ENCODE results near the gene SCRT2.
"Not testable (repeated sequence)": the region's sequence is repeated elsewhere in the genome, so short reads cannot be mapped to it uniquely, and the experiment has no call there.

Gene SCRT2

DNA sequence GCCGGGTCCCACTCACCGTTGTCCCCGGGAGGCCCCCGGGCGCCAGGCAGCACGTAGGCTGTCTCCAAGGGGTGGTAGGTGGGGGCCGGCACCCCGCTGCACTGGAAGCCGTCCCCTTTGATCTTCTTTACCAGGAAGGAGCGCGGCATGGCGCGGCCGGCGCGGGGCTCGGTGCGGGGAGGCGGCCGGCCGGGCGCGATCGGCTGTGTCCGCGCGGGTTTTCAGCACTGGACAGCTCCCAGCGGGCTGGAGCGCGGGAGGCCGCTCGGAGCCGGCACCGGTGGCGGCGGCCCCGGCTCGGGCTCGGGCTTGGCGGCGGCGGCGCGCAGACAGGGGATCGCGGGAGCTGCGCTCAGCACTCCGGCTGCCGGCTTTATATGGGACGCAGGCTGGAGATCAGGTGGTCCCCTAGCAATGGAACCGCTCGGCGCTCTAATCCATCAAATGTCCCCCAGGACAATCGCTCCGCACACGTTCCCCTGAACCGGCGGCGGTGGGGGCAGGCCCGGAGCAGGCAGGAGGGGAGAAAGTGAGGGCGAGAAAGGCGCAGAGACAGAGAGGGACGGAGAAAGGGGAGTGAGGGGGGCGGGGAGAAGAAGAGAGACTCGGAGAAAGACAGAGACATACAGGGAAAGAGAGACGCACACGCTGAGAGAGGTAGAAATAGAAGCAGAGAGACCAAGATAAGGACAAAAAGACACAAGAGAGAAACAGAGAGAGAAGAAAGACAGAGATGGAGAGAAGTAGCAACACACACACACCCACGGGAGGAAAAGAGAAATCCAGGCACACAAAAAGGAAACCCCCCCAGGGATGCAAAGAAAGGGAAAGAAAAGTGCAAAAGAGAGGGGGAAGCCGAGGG lies at the start of gene SCRT2:
SCRT2 (minus strand) TSS at position 350 of the 862 bp plus-strand sequence; CDS start at position 149, 201 bp downstream.
- DNase-seq, result peak; percentile 51

DNA sequence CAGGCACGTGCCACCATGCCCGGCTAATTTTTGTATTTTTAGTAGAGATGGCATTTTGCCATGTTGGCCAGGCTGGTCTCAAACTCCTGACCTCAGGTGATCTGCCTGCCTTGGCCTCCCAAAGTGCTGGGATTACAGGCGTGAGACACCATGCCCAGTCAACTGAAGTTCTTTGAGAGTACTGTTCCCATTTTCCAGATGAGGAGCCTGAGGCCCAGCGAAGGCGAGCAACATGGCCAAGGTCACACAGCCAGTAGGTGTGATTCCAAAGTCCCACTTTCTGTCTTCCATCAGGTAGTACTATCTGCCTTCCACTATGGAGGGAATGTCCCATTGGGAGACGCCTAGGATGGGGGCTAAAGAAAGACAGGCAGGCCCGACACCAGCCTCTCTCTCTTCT lies 49.2 kb upstream of the SCRT2 start:
- DNase-seq, result not testable (repeated sequence)

DNA sequence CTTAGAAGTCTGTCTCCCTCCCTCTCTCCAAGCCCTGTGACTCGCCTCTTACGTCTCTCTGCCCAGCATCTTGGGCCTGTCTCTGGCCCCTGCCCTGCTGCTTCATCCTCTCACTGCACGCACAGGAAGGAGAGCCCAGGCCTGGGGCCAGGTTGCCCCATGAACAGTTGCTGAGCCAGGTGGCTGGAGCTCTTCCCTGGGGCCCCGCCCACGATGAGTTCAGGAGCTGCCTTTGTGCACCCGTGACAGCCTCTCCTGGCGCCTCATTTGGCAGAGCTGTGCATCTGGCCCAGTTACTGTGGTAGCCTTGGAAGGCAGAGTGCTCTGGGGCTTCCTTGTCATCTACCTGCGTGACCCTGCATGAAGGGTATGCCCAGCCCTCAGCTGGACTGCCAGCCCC lies 48.2 kb upstream of the SCRT2 start:
- no peak for DNase-seq

DNA sequence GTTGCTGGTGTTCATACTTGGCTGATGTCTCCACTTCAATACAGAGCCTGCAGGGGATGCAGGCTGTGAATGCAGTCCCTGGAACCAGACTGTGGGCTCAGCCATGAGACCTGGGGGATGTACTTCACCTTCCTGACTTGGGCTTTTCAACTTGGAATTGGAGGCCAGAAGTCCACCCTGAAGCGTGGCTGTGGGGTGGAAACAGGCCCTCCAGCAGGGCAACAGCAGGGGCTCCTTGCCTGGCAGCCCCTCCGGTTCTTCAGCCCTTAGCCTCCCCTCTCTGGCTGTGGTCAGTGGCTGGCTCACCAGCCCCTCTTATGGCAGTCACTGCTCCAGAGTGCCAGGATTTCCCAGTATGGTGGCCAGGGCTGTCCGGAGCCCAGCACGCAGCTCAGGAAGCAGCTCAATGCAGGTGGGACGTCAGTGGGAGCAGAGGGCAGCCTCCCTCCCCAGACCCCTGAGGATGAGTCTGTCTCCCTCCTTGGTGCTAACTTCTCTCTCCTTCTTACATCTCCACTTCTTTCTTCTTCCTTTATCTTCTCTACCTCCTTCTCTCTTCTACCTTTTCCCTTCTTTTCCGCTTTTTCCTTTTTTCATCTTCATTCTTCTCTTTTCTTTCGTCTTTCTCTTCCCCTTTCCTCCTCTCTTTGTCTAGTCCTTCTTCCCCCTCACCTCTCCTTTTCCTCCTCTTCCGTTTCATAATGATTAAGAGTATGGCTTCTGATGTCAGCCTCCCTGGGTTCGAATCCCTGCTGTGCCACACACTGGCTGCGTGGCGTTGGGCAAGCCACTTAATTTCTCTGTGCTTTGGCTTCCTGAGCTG lies 47.4 kb upstream of the SCRT2 start:
- DNase-seq, result no peak

DNA sequence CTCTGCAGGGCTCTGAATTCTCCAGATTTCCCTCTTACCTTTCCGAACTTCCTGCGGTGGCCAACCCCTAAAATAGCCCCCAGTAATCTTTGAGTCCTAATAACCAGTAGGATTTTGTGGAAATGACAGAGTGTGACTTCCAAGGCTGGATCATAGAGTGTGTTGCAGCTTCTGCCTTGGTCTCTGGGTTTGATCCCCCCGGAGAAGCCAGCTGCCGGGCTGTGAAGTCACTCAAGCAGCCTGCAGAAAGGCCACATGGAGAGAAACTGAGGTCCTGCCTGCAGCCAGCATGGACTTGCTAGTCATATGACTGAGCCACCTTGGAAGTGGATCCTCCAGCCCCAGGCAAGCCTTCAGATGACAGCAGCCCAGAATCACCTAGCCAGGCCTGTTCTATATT lies 46.3 kb upstream of the SCRT2 start:
- DNase-seq, result no peak

DNA sequence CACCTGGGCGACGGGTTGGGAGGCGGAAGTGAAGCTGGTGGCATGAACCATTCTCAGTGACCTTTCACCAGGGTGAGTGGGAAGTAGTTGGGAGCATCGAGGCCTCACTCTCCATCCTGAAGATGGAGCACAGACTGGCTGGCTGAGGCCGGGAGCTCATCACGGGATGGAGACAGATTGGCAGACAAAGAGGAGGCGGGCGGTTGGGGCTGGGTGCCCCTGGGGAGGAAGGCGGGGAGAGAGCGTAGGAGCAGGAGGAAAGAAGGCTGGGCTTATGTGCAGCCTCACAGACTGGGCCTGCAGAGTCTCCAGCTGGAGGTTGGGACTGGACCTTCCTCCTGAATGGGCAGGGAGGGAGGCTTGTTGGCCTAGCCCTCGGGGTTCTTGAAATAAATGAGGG lies 44.2 kb upstream of the SCRT2 start:
- no peak for DNase-seq

DNA sequence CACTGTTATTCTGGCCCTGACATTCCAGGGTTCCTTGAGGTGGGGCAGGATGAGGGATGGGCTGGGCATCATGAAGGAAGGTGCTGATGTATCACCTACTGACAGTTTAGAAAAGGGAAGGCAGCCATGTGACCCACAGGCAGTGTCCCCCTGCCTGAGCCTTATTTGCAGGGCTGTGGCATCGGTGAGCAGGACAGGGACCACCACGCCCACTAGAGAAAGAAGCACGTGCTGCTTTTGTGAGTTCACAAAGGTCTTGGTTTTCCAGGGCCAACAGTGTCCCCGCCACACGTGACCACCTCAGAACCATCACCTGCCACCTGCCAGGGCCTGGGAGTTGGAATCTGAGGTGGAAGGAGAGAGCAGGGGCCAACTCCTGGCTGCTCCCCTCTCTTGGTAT lies 43.5 kb upstream of the SCRT2 start:
- DNase-seq, result no peak

DNA sequence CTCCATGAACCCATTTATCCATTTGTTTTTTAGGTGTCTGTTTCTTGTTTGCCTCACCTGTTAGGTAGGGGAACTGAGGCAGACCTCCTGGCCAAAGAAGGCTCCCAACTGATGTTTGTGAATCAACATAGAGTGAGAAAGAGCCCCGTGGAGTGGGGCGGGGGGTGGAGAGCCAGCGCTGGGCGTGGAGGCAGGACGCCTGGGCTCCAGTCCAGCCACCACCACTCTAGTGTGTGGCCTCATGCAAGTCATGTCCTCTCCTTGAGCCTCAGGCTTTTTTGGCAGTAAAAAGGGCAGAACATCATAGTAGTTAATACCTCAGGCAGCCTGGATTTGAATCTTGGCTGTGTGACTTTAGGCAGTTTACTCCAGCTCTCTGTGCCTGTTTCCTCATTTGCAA lies 42.2 kb upstream of the SCRT2 start:
- DNase-seq, result no peak

DNA sequence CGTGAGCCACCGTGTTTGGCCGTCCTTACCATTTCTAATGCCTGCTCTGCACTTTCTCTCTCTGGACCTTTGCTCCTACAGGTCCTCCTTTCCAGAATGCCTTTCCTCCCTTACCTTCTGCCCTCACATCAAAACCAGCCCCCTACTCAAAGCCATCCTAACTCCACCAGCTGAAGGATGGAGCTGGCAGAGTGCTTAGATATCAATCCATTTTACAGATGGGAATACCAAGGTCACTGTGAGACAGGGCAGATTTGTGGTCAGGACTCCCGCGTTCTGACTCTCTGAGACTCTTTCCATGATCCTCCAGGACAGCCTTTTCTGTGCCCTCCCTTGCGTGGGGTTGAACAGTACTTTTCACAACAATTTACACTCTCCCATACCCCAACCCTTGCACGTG lies 41.7 kb upstream of the SCRT2 start:
- DNase-seq, result no peak

DNA sequence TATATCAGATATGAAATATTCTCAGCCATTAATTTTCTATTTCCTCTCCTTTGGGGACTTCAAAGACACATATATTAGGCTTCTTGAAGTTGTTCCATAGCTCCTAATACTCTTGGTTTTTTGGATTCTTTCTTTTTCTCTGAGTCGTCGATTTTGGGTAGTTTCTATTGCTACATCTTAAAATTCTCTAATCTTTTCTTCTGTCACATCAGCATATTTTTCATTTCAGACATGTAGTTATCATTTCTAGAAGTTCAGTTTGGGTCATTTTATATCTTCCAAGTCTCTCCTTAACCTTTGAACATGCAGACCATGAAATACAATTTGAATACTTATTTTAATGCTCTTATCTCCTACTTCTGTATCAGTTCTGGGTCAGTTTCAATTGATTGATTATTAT lies 38.9 kb upstream of the SCRT2 start:
- DNase-seq, result no peak

DNA sequence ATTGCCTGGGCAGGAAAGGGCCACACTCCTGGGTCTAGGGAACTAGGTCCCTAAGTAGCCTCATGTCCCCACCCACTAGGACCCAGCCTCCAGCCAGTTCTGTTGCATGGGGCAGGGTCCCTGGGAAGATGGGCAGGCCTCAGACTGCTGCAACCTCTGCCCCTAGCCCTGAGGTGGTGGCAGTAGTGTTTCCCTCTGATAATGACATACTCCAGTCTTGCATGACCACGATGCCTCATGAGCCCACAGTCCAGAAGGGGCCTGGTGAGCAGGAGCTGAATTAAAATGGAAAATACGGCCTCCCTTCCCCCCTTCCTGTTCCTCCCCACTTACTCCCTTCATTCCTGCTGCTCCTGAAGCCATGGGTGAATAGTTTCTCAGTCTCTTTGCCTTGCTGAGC lies 36.0 kb upstream of the SCRT2 start:
- no peak for DNase-seq

DNA sequence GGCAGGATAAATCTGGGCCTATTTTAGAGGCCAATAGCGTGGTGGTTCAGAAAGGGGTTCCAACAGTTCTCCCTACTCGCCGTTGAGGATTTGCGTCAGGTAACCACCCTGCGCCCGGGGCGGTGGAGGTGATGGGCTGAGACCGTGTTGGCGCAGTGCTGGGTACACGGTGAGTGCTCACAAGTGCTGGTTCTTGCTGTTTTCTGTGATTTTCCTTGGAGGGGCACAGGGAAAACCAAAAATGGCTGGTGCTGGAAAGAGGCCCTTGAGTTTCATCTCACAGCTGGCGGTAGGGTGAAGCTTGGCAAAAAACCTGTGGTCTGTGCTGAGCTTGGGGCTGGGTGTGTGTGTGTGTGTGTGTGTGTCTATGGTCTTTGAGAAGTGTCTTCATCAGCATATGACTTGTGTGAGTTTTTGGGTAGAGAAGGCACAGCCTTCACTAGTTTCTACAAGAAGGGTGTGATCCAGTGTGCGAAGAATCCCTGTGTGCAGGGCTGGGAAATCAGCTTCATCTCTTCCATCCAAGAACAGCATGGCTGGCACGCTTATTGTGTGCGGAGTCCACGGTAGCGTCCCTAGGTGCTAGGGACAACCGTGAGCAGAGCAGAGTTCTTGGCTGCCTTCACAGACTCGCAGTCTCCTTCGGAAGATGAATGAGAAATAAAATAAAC lies 35.3 kb upstream of the SCRT2 start:
- no peak for DNase-seq

DNA sequence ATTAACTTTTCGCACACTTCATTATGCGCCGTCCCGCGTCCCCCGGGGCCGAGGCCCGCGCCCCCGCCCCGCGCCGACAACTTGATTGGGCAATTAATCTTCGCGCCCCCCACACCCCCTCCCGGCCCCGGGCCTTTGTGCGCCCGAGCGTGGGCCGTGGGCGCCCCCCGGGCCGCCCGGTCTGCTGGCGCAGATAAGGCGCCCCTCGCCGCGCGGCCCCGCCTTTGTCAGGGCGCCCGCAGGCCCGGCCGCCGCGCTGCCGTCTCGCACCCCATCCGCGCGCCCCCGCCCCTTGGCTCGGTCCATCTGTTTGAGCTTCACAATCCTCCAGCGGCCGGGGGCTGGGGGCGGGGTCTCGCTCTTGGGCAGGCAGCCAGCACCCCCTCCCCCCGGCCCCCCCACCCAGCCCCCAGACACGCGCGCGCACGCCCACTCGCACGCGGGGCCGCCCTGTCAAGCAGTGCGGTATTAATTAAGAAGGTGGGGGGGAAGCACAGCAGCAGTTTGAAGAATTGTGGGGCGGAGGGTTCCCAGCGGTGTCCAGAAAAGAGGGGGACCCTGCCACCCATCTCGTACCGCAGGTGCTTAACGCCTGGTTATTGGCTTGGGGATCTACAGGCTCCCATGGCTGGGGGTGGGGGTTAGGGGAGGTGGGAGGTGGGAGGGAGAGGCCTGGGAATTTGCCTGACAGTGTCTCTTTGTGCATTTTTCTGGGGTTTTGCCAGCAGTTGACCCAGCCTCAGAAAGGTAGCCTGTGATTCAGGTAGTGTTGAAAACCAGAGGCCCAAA lies 34.6 kb upstream of the SCRT2 start:
- DNase-seq, result no peak

DNA sequence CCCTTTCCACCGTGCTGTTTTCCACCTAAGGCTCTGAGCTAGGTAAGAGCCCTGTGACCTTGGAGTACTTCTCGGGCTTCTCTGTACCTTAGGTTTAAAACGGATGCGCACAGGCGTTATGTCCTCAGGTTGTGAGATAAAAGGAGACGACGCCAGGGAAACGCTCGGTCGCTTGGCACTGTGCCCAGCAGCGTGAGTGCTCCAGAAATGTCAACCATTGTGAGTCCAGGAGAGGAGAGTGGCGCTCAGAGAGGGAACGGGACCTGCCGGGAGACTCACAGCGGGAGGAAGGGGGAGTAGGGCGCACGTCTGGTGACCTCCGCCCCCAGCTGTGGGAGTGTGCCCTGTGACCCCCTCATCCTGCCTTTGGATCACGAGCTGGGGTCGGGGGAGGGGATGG lies 33.8 kb upstream of the SCRT2 start:
- DNase-seq, result no peak

DNA sequence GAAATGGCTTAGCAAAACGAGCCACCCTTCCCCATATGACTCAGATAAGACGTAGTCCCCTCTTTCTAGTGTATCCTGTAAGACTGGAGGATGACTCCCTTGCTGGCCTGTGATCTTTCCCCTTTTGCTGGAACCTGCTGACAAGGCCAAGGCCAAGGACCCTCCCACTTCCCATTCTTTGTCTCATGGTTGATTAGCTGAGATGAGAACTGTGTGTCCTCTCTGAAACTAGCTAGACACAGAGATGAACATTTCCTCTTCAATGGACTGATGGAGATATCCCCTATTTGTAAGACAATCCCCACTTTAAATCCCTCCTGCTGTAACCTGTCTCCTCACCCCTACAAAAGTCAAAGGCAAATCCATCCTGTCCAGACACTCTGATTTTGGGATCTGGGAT lies 33.4 kb upstream of the SCRT2 start:
- no peak for DNase-seq

DNA sequence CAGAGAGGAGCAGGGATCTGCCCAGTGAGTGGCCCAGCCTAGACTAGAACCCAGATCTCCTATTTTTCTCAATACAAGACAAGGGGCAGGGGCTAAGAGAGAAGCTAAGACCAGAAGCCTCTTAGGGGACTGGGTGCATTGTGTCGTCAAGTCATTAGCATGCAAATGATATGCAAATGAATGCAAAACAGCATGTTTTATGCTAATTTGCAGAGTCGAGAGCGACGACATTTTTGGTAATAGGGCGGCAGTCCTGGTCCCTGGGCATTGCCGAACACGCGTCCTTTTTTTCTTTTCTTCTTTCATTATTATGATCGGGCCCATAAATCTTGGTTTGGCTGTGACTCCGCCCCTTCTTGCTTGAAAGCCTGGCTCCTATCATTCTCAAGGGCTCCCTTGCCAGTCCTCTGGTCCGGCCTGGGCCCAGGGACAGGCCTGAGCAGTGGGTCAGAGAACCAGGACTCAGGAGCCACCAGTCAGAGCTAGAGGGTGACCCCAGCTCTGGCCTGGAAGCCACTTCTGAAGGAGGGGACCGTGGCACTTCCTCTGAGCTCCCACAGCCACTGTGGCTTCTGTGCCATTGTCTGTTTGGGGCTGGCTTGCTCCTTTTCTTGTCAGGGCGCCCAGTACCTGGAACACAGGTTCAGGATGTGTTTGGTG lies 32.0 kb upstream of the SCRT2 start:
- DNase-seq, result no peak

DNA sequence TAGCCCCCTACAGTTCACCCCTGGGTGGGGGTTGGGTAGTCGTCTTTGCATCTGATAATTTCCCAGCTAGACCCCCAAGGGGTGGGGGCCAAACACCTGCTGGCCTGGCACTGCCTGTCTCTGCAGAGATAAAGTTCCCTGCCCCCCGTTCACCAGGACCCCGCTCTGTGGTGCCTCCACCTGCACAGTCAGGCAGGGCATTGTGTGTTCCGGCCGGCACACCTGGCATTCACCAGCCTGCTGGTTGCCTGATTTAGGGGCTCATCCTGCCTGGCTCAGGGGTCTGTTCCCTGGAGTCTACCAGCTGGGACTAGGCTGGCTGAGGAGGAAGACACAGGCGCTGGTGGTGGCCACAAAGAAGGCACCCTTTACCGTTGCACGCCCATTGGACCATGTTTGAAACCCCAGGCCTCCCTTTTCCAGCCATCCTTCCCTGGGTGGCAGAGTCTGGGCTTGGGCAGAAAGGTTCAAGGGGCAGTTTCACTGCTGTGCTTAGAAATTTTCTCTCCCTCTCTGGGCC lies 30.8 kb upstream of the SCRT2 start:
- no peak for DNase-seq

DNA sequence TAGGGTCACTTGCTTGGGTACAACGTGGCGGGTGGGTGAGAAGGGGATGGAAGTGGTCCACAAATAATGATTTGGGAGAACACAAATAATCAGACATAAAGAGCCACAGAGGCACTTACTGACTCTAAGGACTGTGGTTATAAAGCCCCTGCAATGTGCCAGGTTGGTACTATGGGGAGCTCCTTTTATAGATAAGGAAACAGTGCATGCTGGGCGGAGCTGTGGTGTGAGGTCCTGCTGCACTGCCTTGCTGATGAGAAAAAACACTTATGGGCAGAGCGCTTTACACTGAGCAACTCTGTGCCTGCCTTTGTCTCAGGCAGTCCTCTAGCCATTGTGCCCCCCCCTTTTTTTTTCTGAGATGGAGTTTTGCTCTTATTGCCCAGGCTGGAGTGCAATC lies 29.1 kb upstream of the SCRT2 start:
- DNase-seq, result no peak

DNA sequence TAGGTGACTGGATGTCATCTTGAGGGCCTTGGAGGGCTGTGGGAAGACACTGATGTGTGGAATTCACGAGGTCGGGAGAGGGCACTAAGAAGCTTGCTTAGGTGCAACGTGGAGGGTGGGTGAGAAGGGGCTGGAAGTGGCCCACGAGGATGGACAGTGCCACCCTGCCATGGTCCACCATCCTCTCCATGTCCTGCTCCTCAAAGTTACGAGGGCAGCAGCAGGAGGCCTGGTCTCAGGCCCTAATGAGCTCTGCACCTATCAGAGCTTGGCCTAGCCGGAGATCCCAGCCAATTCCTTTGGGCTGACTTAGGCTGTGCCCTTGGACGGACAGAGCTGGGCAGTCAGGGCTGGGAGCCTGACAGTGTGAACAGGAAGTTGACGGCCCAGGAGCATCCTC lies 27.8 kb upstream of the SCRT2 start:
- no peak for DNase-seq

DNA sequence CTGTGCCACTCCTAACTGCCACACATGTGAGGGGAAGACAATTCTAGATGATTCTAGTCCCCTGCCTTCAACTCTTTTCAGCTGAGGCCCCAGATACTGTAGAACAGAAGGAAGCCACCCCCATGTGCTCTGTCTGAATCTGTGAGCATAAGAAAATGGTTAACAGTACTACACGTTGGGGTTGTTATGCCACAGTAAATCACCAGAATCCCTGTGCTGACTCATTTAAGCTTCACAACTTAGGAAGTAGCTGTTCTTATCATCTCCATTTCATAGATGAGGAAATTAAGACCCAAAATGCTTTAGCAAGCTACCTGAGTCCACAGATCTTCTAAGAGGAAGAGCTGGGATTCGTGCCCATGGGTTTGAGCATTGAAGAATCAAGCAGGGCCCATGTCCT lies 27.4 kb upstream of the SCRT2 start:
- no peak for DNase-seq

DNA sequence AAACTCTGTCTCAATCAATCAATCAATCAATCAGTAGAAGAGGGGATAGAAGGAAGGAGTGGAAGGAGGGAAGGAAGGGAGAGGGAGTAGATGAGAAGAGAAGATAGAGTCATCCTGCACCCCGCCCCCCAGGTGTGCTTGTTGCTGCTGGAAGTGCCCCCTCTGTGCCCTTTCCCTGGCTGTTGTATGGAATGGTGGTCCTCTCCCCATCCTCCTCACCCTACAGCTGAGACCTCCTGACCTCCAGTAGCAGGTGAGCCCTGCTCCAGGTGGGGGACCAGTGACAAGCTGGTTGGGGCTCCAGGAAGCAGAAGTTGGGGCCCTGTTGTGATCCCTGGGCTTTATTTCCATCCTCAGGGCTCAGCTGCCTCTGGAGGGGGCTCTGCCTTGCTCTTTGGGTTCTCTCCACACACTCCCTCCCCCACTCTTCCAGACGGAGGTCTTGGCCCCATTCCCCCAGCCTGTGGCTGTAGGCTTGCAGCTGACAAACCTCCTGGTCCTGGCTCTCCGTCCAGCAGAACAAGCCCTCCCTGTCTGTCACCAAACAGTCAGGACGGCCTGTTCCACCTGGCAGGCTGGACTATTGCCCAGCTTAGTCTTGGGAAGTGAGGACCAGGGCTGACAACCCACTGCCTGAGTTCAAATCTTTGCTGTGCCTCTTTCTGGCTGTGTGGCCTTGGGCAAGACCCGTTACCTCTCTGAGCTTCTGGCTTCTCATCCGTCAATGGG lies 26.0 kb upstream of the SCRT2 start:
- no peak for DNase-seq

All from GOT3 (cell line).